Keratinocyte (primary cell): Measurements from ENCODE around the gene TAF10. TPM values are rescaled to one million over a fixed set of nuclear protein-coding genes. Genes with fewer than 3 reads are reported as not detected.

Source experiments
- DNase-seq: peaks from one replicate; pipeline ENCODE4 v3.0.0-alpha.2; 2011; ENCODE audit warnings: low read depth, missing footprints, low spot score
- FAIRE-seq: peaks from 2 replicates; lab custom pipeline; 2011; peaks lifted over from hg19 to GRCh38; lab: Jason Lieb, UNC
- H2AFZ ChIP-seq: 2 replicates; pipeline ENCODE4 v1.6.0; 2012; ENCODE audit warnings: low read length, control low read depth, inconsistent platforms; ENCODE audit not compliant: control insufficient read depth
- H3K27ac ChIP-seq: 2 replicates; pipeline ENCODE4 v1.5.1; 2011; ENCODE audit warnings: low read length; ENCODE audit not compliant: control insufficient read depth, insufficient read depth
- H3K27me3 ChIP-seq: 3 replicates; pipeline ENCODE4 v1.6.0; 2011; ENCODE audit warnings: low read length; ENCODE audit not compliant: control insufficient read depth, insufficient read depth; ENCODE audit errors: extremely low read depth
- H3K36me3 ChIP-seq, 2 experiments: 2 replicates in 1 of 2; 3 replicates in 1 of 2; pipeline ENCODE4 v1.5.1; 2011; ENCODE audit warnings: low read length in 2 of 2, mild to moderate bottlenecking in 1 of 2; ENCODE audit not compliant: control insufficient read depth in 2 of 2, insufficient read depth in 2 of 2; ENCODE audit errors: extremely low read depth in 1 of 2
- H3K4me1 ChIP-seq: 3 replicates; pipeline ENCODE4 v1.5.1; 2011; ENCODE audit warnings: low read length; ENCODE audit not compliant: control insufficient read depth, insufficient read depth; ENCODE audit errors: extremely low read depth
- H3K4me2 ChIP-seq: 3 replicates; pipeline ENCODE4 v1.6.0; 2011; ENCODE audit warnings: low read depth, low read length; ENCODE audit not compliant: control insufficient read depth, insufficient read depth; ENCODE audit errors: extremely low read depth
- H3K4me3 ChIP-seq, 3 experiments: fragments of 200-600 bp in 1 of 3; sonication (generic) in 1 of 3; 2 replicates in 2 of 3; 3 replicates in 1 of 3; pipeline ENCODE4 v1.5.1; 2011 to 2016; ENCODE audit warnings: low read length in 3 of 3, mild to moderate bottlenecking in 3 of 3, control low read depth in 2 of 3, inconsistent platforms in 1 of 3, low read depth in 1 of 3, mixed read lengths in 1 of 3, mixed run types in 1 of 3, moderate library complexity in 1 of 3; ENCODE audit not compliant: control insufficient read depth in 2 of 3, insufficient read depth in 2 of 3; ENCODE audit errors: extremely low read depth in 1 of 3
- H3K79me2 ChIP-seq: 2 replicates; pipeline ENCODE4 v1.6.0; 2012; ENCODE audit warnings: low read length; ENCODE audit not compliant: control insufficient read depth, insufficient read depth
- H3K9ac ChIP-seq: 3 replicates; pipeline ENCODE4 v1.6.0; 2011; ENCODE audit warnings: low read length; ENCODE audit not compliant: control insufficient read depth, insufficient read depth; ENCODE audit errors: extremely low read depth
- H3K9me1 ChIP-seq: 3 replicates; pipeline ENCODE4 v1.6.0; 2011; ENCODE audit warnings: low read length; ENCODE audit not compliant: control insufficient read depth, insufficient read depth; ENCODE audit errors: extremely low read depth
- H3K9me3 ChIP-seq: 2 replicates; pipeline ENCODE4 v1.5.1; 2012; ENCODE audit warnings: low read depth, low read length; ENCODE audit not compliant: control insufficient read depth
- H4K20me1 ChIP-seq: 3 replicates; pipeline ENCODE4 v1.6.0; 2011; ENCODE audit warnings: low read length; ENCODE audit not compliant: control insufficient read depth, insufficient read depth; ENCODE audit errors: extremely low read depth
- CTCF ChIP-seq, 3 experiments: IDR thresholded peaks in 1 of 3; conservative IDR thresholded peaks in 1 of 3; optimal IDR thresholded peaks in 1 of 3; 2 replicates in 2 of 3; 3 replicates in 1 of 3; pipeline versions ENCODE3 to v1.5.1; 2011; ENCODE audit warnings: low read length in 3 of 3, mild to moderate bottlenecking in 3 of 3, moderate library complexity in 2 of 3, control low read depth in 1 of 3, inconsistent platforms in 1 of 3; ENCODE audit not compliant: insufficient read depth in 2 of 3; ENCODE audit errors: extremely low read depth in 1 of 3
- EZH2 ChIP-seq: IDR thresholded peaks from one replicate; pipeline ENCODE4 v1.6.1; 2012; ENCODE audit warnings: inconsistent platforms, mild to moderate bottlenecking, low read length, moderate library complexity
- dilution Hi-C: fragments of 300-500 bp; cut with MboI; formaldehyde crosslinking; loops from one replicate; pipeline ENCODE4 v1.7.0; 2020; ENCODE audit warnings: low sequenced_read_pairs; ENCODE audit not compliant: extremely low pct_ligation_motif_present
- polyA plus RNA-seq, 5 experiments: library from polyadenylated mRNA; depleted of rRNA in 3 of 5; stranded (reverse) in 3 of 5; stranded (forward) in 1 of 5; unstranded in 1 of 5; fragments of >200 nt; gene quantifications; 1 replicate in 1 of 5; 2 replicates in 3 of 5; 3 replicates in 1 of 5; pipeline versions ENCODE4 v1.2.1 to v1.2.3, GENCODE V29; 2011 to 2012; ENCODE audit warnings: missing spikeins in 2 of 5, low read depth in 1 of 5, low replicate concordance in 1 of 5

Gene TAF10
- polyA plus RNA-seq, 1 donor (not counting 4 experiments of a cell fraction or from before 2014, with no cell fraction given) = 165 TPM

- DNase-seq (no peak), FAIRE-seq (no peak)
- no peaks in the 10 kb centered on the region for H3K9me3 ChIP-seq
- H3K4me1 ChIP-seq = no peaks in the 10 kb centered on the region
- H3K36me3 ChIP-seq = no peaks in the 10 kb centered on the region
- no peak overlapping the region for H3K27ac ChIP-seq
- H3K27me3 ChIP-seq = peaks cover 67% of the 10 kb centered on the region
- H3K9me1 ChIP-seq = no peaks in the 10 kb centered on the region
- H3K4me3 ChIP-seq = no peak overlapping the region
- H4K20me1 ChIP-seq = no peaks in the 10 kb centered on the region
- no peaks in the 10 kb centered on the region for H3K79me2 ChIP-seq
- dilution Hi-C loops = no loop called here
- H3K4me2 ChIP-seq = no peak overlapping the region
- no peak overlapping the region for H2AFZ ChIP-seq
- no peak overlapping the region for H3K9ac ChIP-seq
- TF ChIP-seq EZH2 (no peak), CTCF (optimal IDR thresholded peaks at IDR 0.05 in 1 of 3, IDR thresholded peaks at IDR 0.05 in 1 of 3, conservative IDR thresholded peaks at IDR 0.05 in 1 of 3; ENCODE audit: extremely low read depth in 1 of 3, insufficient read depth in 2 of 3, low read length in 3 of 3) (no peak)
These were observed 42.4 kb upstream of the TAF10 start for GRCh38 chr11:6654281-6655019.

- H3K9me3 ChIP-seq = no peaks in the 10 kb centered on the region
- no peaks in the 10 kb centered on the region for H4K20me1 ChIP-seq
- TF ChIP-seq CTCF (optimal IDR thresholded peaks at IDR 0.05 in 1 of 3, IDR thresholded peaks at IDR 0.05 in 1 of 3, conservative IDR thresholded peaks at IDR 0.05 in 1 of 3; ENCODE audit: extremely low read depth in 1 of 3, insufficient read depth in 2 of 3, low read length in 3 of 3) (no peak), EZH2 (no peak)
- H3K4me2 ChIP-seq = no peak overlapping the region
- H3K27me3 ChIP-seq = peaks cover 63% of the 10 kb centered on the region
- no peak overlapping the region for H3K27ac ChIP-seq
- no peak for DNase-seq
- H2AFZ ChIP-seq = no peak overlapping the region
- FAIRE-seq = no peak
- H3K9ac ChIP-seq = no peak overlapping the region
- H3K4me1 ChIP-seq = no peaks in the 10 kb centered on the region
- H3K79me2 ChIP-seq = no peaks in the 10 kb centered on the region
- dilution Hi-C loops = no loop called here
- H3K9me1 ChIP-seq = no peaks in the 10 kb centered on the region
- H3K36me3 ChIP-seq = no peaks in the 10 kb centered on the region
- H3K4me3 ChIP-seq = no peak overlapping the region
These were observed 41.6 kb upstream of the TAF10 start for GRCh38 chr11:6653656-6654055.
